H1 (cell line): ENCODE results near the gene ADSS1. TPM values are rescaled to one million over a fixed set of nuclear protein-coding genes. Genes with fewer than 3 reads are reported as not detected.

Source experiments
- CTCF ChIA-PET: fragments of 300-600 bp; sonication (Branson Sonifier 250); formaldehyde crosslinking; loops from one replicate; lab custom pipeline; 2021; ENCODE audit not compliant: partially characterized antibody; lab: Charles Lee
- POLR2A ChIA-PET: fragments of 300-600 bp; sonication (Branson Sonifier 250); formaldehyde crosslinking; loops from one replicate; lab custom pipeline; 2021; ENCODE audit warnings: inconsistent platforms; ENCODE audit not compliant: partially characterized antibody; lab: Charles Lee
- DNase-seq, 2 experiments: peaks; one replicate each; pipeline versions ENCODE4 v3.0.0 to v3.0.0-alpha.2; 2010 to 2022; ENCODE audit warnings: low spot score in 2 of 2, low read depth in 1 of 2, mixed read lengths in 1 of 2
- FAIRE-seq: peaks from 2 replicates; lab custom pipeline; 2011; peaks lifted over from hg19 to GRCh38; lab: Jason Lieb, UNC
- H2AFZ ChIP-seq: 2 replicates; pipeline ENCODE4 v1.8.1; 2012; ENCODE audit warnings: low read length, inconsistent platforms
- H2AK5ac ChIP-seq: 2 replicates; pipeline ENCODE4 v1.6.1; 2013; ENCODE audit warnings: low read depth, low read length
- H2BK120ac ChIP-seq: replicated peaks from 2 replicates; pipeline ENCODE3; 2013; ENCODE audit warnings: low read depth, low read length, inconsistent platforms
- H2BK12ac ChIP-seq: 2 replicates; pipeline ENCODE4 v1.6.1; 2013; ENCODE audit warnings: low read depth, low read length
- H2BK15ac ChIP-seq: 2 replicates; pipeline ENCODE4 v1.6.1; 2013; ENCODE audit warnings: low read length
- H2BK20ac ChIP-seq: 2 replicates; pipeline ENCODE4 v1.6.1; 2013; ENCODE audit warnings: low read length
- H2BK5ac ChIP-seq: 2 replicates; pipeline ENCODE4 v1.6.1; 2013; ENCODE audit warnings: low read depth, low read length
- H3K14ac ChIP-seq: 2 replicates; pipeline ENCODE4 v1.6.1; 2013; ENCODE audit warnings: inconsistent platforms; ENCODE audit not compliant: insufficient read length
- H3K18ac ChIP-seq: 2 replicates; pipeline ENCODE4 v1.6.1; 2013; ENCODE audit warnings: low read length; ENCODE audit errors: extremely low read depth
- H3K23ac ChIP-seq: 2 replicates; pipeline ENCODE4 v1.6.1; 2013; ENCODE audit warnings: inconsistent platforms; ENCODE audit not compliant: insufficient read length
- H3K23me2 ChIP-seq: 2 replicates; pipeline ENCODE4 v1.6.1; 2013; ENCODE audit warnings: low read depth, low read length
- H3K27ac ChIP-seq: 2 replicates; pipeline ENCODE4 v1.6.1; 2011; ENCODE audit warnings: low read depth, low read length, inconsistent platforms
- H3K27me3 ChIP-seq, 4 experiments: replicated peaks in 1 of 4; 1 replicate in 1 of 4; 2 replicates in 3 of 4; pipeline versions ENCODE4 v1.6.1 to v1.8.1; 2011 to 2013; ENCODE audit warnings: low read length in 3 of 4, mild to moderate bottlenecking in 3 of 4, inconsistent platforms in 2 of 4, mixed read lengths in 2 of 4, moderate library complexity in 1 of 4; ENCODE audit not compliant: control insufficient read depth in 3 of 4, insufficient read depth in 3 of 4; ENCODE audit errors: extremely low read depth in 1 of 4
- H3K36me3 ChIP-seq, 4 experiments: 2 replicates each; pipeline versions ENCODE4 v1.6.1 to v1.8.1; 2011 to 2013; ENCODE audit warnings: mild to moderate bottlenecking in 4 of 4, low read length in 3 of 4, moderate library complexity in 2 of 4, control low read depth in 1 of 4, inconsistent platforms in 1 of 4; ENCODE audit not compliant: insufficient read depth in 4 of 4, control insufficient read depth in 2 of 4
- H3K4ac ChIP-seq: replicated peaks from 2 replicates; pipeline ENCODE3; 2013; ENCODE audit warnings: low read length, low read depth, mixed read lengths, inconsistent platforms; ENCODE audit not compliant: insufficient read length
- H3K4me1 ChIP-seq, 4 experiments: replicated peaks in 1 of 4; 1 replicate in 1 of 4; 2 replicates in 3 of 4; pipeline versions ENCODE4 v1.6.1 to v1.8.1; 2011 to 2013; ENCODE audit warnings: low read length in 3 of 4, inconsistent platforms in 2 of 4, mixed read lengths in 1 of 4; ENCODE audit not compliant: insufficient read depth in 4 of 4, control insufficient read depth in 3 of 4
- H3K4me2 ChIP-seq, 2 experiments: 2 replicates each; pipeline versions ENCODE4 v1.6.1 to v1.8.1; 2011 to 2013; ENCODE audit warnings: low read depth in 2 of 2, low read length in 2 of 2, control low read depth in 1 of 2, inconsistent platforms in 1 of 2, mild to moderate bottlenecking in 1 of 2; ENCODE audit not compliant: insufficient read depth in 1 of 2
- H3K4me3 ChIP-seq, 4 experiments: fragments of 200-600, 300-600 bp in 1 of 4; sonication (generic), shearing (Covaris generic), sonication (Bioruptor Twin) in 1 of 4; 2 replicates each; pipeline versions ENCODE4 v1.5.1 to v1.8.1; 2011 to 2016; ENCODE audit warnings: low read length in 4 of 4, low read depth in 3 of 4, control low read depth in 2 of 4, inconsistent platforms in 2 of 4, mild to moderate bottlenecking in 2 of 4, mixed read lengths in 1 of 4, moderate library complexity in 1 of 4; ENCODE audit not compliant: insufficient read depth in 2 of 4; ENCODE audit errors: extremely low read depth in 1 of 4
- H3K56ac ChIP-seq: replicated peaks from 2 replicates; pipeline ENCODE3; 2013; ENCODE audit warnings: low read depth, mild to moderate bottlenecking, mixed read lengths, low read length, inconsistent platforms; ENCODE audit not compliant: insufficient read length
- H3K79me1 ChIP-seq: 2 replicates; pipeline ENCODE4 v1.6.1; 2013; ENCODE audit warnings: low read depth, low read length, control low read depth
- H3K79me2 ChIP-seq, 2 experiments: 2 replicates each; pipeline versions ENCODE4 v1.6.1 to v1.8.1; 2012 to 2013; ENCODE audit warnings: low read length in 2 of 2, mild to moderate bottlenecking in 2 of 2, inconsistent platforms in 1 of 2; ENCODE audit not compliant: insufficient read depth in 2 of 2, control insufficient read depth in 1 of 2
- H3K9ac ChIP-seq, 4 experiments: replicated peaks in 1 of 4; 1 replicate in 1 of 4; 2 replicates in 3 of 4; pipeline versions ENCODE4 v1.6.1 to v1.8.1; 2011 to 2013; ENCODE audit warnings: low read depth in 3 of 4, low read length in 3 of 4, control low read depth in 2 of 4, mild to moderate bottlenecking in 2 of 4, moderate library complexity in 2 of 4, inconsistent platforms in 1 of 4; ENCODE audit errors: extremely low read depth in 1 of 4
- H3K9me3 ChIP-seq, 2 experiments: 2 replicates each; pipeline versions ENCODE4 v1.6.1 to v1.8.1; 2012 to 2013; ENCODE audit warnings: mild to moderate bottlenecking in 2 of 2, moderate library complexity in 2 of 2, control low read depth in 1 of 2, inconsistent platforms in 1 of 2, low read depth in 1 of 2, low read length in 1 of 2, mixed read lengths in 1 of 2; ENCODE audit not compliant: insufficient read depth in 2 of 2
- H4K20me1 ChIP-seq, 2 experiments: replicated peaks in 1 of 2; 2 replicates each; pipeline versions ENCODE3 to v1.8.1; 2011 to 2013; ENCODE audit warnings: inconsistent platforms in 2 of 2, low read length in 2 of 2, mild to moderate bottlenecking in 1 of 2; ENCODE audit not compliant: insufficient read depth in 2 of 2, control insufficient read depth in 1 of 2
- H4K5ac ChIP-seq: 2 replicates; pipeline ENCODE4 v1.6.1; 2013; ENCODE audit warnings: low read length, low read depth, mixed read lengths, inconsistent platforms; ENCODE audit not compliant: insufficient read length
- H4K8ac ChIP-seq: 2 replicates; pipeline ENCODE4 v1.8.0; 2013; ENCODE audit warnings: mild to moderate bottlenecking, moderate library complexity, low read length, inconsistent platforms; ENCODE audit not compliant: insufficient read depth; ENCODE audit errors: extremely low read depth
- H4K91ac ChIP-seq: replicated peaks from 2 replicates; pipeline ENCODE3; 2013; ENCODE audit warnings: low read length, mixed read lengths, inconsistent platforms; ENCODE audit not compliant: insufficient read length
- CBX5 ChIP-seq: fragments of 300-800, 300-1000 bp; sonication (generic); IDR thresholded peaks from 2 replicates; pipeline ENCODE4 v1.7.1; 2016; ENCODE audit warnings: antibody characterized with exemption, low read length, low read depth
- CBX8 ChIP-seq: fragments of 300-800, 300-1000 bp; sonication (generic); IDR thresholded peaks from 2 replicates; pipeline ENCODE4 v1.7.1; 2016; ENCODE audit warnings: low read depth, low read length, borderline replicate concordance
- PHF8 ChIP-seq: fragments of 200-600 bp; sonication (generic); conservative IDR thresholded peaks from 2 replicates; pipeline ENCODE4 v1.7.1; 2012; ENCODE audit warnings: low read depth, mild to moderate bottlenecking, inconsistent platforms, low read length, moderate library complexity
- RBBP5 ChIP-seq: IDR thresholded peaks from 2 replicates; pipeline ENCODE4 v1.7.1; 2012; ENCODE audit warnings: low read depth, mild to moderate bottlenecking, inconsistent platforms, low read length, moderate library complexity, borderline replicate concordance
- WGBS, 2 experiments: shearing (Covaris generic) in 1 of 2; methylation state at CpG; one replicate each; pipeline versions ENCODE4 v1.1.6 to v1.1.7; 2013 to 2015; ENCODE audit warnings: low lambda C conversion rate in 2 of 2, mixed read lengths in 2 of 2, inconsistent platforms in 1 of 2, low coverage in 1 of 2, missing lambda C conversion rate in 1 of 2; ENCODE audit not compliant: insufficient replicate concordance in 2 of 2, insufficient coverage in 1 of 2, insufficient read length in 1 of 2; ENCODE audit errors: extremely low coverage in 1 of 2, missing lambda C conversion rate in 1 of 2; 5-methylcytosine and 5-hydroxymethylcytosine counted together
- polyA plus RNA-seq, 7 experiments: library from polyadenylated mRNA; depleted of rRNA in 3 of 7; stranded (reverse) in 5 of 7; unstranded in 2 of 7; fragments of >200 nt in 5 of 7; fragments of 200-250 nt in 2 of 7; gene quantifications; 1 replicate in 5 of 7; 2 replicates in 1 of 7; 4 replicates in 1 of 7; pipeline versions ENCODE4 v1.2.1 to v1.2.3, GENCODE V29; 2011 to 2013; ENCODE audit warnings: missing spikeins in 2 of 7, mixed read lengths in 2 of 7
- total RNA-seq: library from RNA; stranded (reverse); fragmentation: NEBNext Ultra II Directional; extraction: Animal tissue kit (Norgen Biotek cat#: 25700); gene quantifications from 2 replicates; pipeline ENCODE4 v1.2.1, GENCODE V29; 2021

The ADSS1 gene
- total and polyA plus RNA-seq, 2 of the 8 experiments (the other 6 are each of a cell fraction or from before 2014, with no cell fraction given): 7.1 to 7.9 TPM

GRCh38 chr14:104722938-104723650 is 935 bp upstream of the ADSS1 start:
- peak overlapping the region; percentile 81 for H4K8ac ChIP-seq
- no peak overlapping the region for H3K23ac ChIP-seq
- no peak overlapping the region for H2AFZ ChIP-seq
- no peak overlapping the region for H4K91ac ChIP-seq
- H3K23me2 ChIP-seq: peaks cover 9% of the 10 kb centered on the region; the same call in 1 of the 2 replicates
- 56% methylated on average over 23 of the region's 26 CpGs; no CpG with 5 or more reads in 1 of the 2 experiments for WGBS, 2 experiments
- POLR2A ChIA-PET: interaction anchor here (0.7 to 2.7 kb wide), 8 partner anchors 8 to 576 kb away, joined by 3 to 10 read pairs (median 4); partner anchors contain the start of gene SIVA1
- H3K4me2 ChIP-seq: peak overlapping the region; percentile 62 to 80
- no peak overlapping the region for H4K5ac ChIP-seq
- no peak overlapping the region for H2BK5ac ChIP-seq
- H3K18ac ChIP-seq: no peak overlapping the region; the same call in 1 of the 2 replicates
- no peak overlapping the region for H2BK120ac ChIP-seq
- no peak for FAIRE-seq
- H3K79me2 ChIP-seq: no peaks in the 10 kb centered on the region
- H3K9me3 ChIP-seq: no peaks in the 10 kb centered on the region
- peaks cover 0 to 1% (median 0%) of the 10 kb centered on the region in 4 experiments; a peak in 1 of 7 replicates for H3K27me3 ChIP-seq
- peak overlapping the region in 3 of 4 experiments; percentile 52 to 88 (median 54); a peak in 4 of 8 replicates for H3K4me3 ChIP-seq
- no peak overlapping the region for H3K27ac ChIP-seq
- H3K79me1 ChIP-seq: no peaks in the 10 kb centered on the region
- TF ChIP-seq CBX5 (no peak), CBX8 (no peak), PHF8 (0 out of 2 replicates have a peak, but pooled peaks have one; percentile 3), RBBP5 (no peak)
- H3K14ac ChIP-seq: no peak overlapping the region
- H3K4me1 ChIP-seq: peaks cover 0 to 18% (median 10%) of the 10 kb centered on the region in 4 experiments; a peak in 6 of 7 replicates
- H2AK5ac ChIP-seq: no peak overlapping the region
- 0 out of 2 replicates have a peak overlapping the region, but pooled peaks have one; percentile 60 for H2BK12ac ChIP-seq
- peaks cover 0 to 3% (median 0%) of the 10 kb centered on the region in 4 experiments; a peak in 1 of 8 replicates for H3K36me3 ChIP-seq
- DNase-seq: no peak
- peaks cover 0 to 4% of the 10 kb centered on the region in 2 experiments for H4K20me1 ChIP-seq
- CTCF ChIA-PET: interaction anchor here (0.6 to 2.8 kb wide), 12 partner anchors 8 to 121 kb away, joined by 3 to 16 read pairs (median 4); no protein-coding TSS in a partner anchor
- no peak overlapping the region for H2BK20ac ChIP-seq
- H2BK15ac ChIP-seq: no peak overlapping the region
- H3K9ac ChIP-seq: no peak overlapping the region
- H3K4ac ChIP-seq: no peak overlapping the region
- H3K56ac ChIP-seq: no peak overlapping the region
